ENCODE results near the gene AQP2. TPM values are rescaled to one million over a fixed set of nuclear protein-coding genes. Genes with fewer than 3 reads are reported as not detected.

The AQP2 gene
- total RNA-seq, 1 donor from 2014 or later, result not detected

DNA sequence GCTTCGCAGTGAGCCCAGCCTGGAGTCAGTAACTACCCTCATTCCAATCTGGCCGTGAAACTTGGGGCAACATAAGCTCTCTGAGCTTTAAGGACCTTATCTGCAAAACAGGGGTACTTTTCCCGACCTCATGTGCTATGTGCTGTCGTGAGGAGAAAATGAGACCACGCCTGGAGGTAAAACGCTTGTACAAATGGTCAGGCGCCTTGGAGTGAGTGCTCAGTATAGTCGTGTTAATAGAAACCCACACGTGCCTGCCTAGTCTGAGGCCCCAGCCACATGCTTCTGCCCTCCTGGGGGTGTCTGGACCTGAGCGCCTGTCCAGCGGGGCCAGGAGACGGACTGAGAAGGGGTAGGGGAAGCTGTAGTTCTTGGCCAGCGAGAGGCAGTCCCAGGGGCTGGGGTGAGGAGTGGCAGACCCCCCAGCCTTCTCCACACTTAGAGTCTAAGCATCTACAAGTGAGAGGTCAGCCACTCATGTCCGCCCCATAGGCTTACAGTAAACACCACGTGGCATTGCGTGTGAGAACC is 16.0 kb downstream of the AQP2 start:
- Histone ChIP-seq H3K9me3 (no peaks in the 10 kb centered on the region), H3K4me1 (peaks cover 17% of the 10 kb centered on the region), H3K36me3 (no peaks in the 10 kb centered on the region), H3K27me3 (no peaks in the 10 kb centered on the region), H3K4me3 (no peak overlapping the region), H3K27ac (no peak overlapping the region)
- DNase-seq (ENCODE audit: extremely low spot score in 2 of 2), result no peak
- no peak for TF ChIP-seq POLR2A (IDR thresholded peaks at IDR 0.05)
- TF ChIP-seq POLR2AphosphoS5 (IDR thresholded peaks at IDR 0.05; ENCODE audit: insufficient read depth in 1 of 2, low read depth in 1 of 2), result no peak
- TF ChIP-seq, protein P1, sequence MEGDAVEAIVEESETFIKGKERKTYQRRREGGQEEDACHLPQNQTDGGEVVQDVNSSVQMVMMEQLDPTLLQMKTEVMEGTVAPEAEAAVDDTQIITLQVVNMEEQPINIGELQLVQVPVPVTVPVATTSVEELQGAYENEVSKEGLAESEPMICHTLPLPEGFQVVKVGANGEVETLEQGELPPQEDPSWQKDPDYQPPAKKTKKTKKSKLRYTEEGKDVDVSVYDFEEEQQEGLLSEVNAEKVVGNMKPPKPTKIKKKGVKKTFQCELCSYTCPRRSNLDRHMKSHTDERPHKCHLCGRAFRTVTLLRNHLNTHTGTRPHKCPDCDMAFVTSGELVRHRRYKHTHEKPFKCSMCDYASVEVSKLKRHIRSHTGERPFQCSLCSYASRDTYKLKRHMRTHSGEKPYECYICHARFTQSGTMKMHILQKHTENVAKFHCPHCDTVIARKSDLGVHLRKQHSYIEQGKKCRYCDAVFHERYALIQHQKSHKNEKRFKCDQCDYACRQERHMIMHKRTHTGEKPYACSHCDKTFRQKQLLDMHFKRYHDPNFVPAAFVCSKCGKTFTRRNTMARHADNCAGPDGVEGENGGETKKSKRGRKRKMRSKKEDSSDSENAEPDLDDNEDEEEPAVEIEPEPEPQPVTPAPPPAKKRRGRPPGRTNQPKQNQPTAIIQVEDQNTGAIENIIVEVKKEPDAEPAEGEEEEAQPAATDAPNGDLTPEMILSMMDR (IDR thresholded peaks at IDR 0.05), result no peak
- intact Hi-C loops (cut with DNase I), result loop anchor here (5.0 kb wide), 1 partner anchor 106 kb away; no protein-coding TSS in a partner anchor

DNA sequence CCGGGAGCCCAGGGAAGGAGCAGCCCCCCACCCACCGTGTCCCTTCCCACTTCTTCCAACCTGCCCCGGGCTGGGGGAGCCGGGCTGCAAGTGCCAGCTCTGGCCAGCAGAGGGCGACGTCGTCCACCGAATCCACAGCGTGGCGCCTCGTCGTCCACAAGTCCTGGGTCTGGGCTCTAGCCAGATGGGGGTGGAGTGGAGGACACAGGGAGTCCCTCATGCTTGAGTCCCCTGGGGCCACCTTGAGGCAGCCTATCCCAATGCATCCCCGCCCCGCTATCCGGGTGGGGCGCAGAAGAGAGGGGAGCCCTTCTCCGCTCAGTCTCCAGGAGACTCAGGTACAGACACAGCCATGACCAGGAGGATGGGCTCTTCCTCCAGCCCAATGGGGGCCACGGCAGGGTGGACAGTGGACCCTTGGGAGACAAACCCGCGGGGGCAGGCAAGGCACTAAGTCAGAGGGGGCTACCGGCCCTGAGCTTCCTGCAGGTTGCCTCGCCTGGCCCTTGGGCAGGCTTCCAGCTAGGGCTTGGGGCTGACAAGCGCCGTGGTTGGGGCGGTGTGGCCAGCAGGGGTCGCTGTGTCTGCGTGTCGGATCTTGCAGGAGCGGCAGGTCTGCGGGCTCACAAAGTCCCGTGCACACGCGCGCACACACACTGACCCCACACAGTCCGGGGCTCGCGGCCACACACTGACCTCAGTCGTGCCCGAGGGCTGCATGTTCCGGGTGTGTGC is 16.7 kb downstream of the AQP2 start:
- Histone ChIP-seq H3K36me3 (no peaks in the 10 kb centered on the region), H3K27ac (no peak overlapping the region), H3K27me3 (no peaks in the 10 kb centered on the region), H3K9me3 (no peaks in the 10 kb centered on the region), H3K4me1 (peaks cover 17% of the 10 kb centered on the region), H3K4me3 (peak overlapping the region; percentile 35 to 42)
- no peak for DNase-seq (ENCODE audit: extremely low spot score in 2 of 2)
- TF ChIP-seq, protein P1 (IDR thresholded peaks at IDR 0.05), result peak; percentile 89 to 95 (median 95)
- no peak for TF ChIP-seq POLR2A (IDR thresholded peaks at IDR 0.05)
- TF ChIP-seq POLR2AphosphoS5 (IDR thresholded peaks at IDR 0.05; ENCODE audit: insufficient read depth in 1 of 2, low read depth in 1 of 2), result peak in 1 of 2 donors; percentile 60
- intact Hi-C loops (cut with DNase I), result loop anchor here (5.0 kb wide), 1 partner anchor 105 kb away; no protein-coding TSS in a partner anchor

DNA sequence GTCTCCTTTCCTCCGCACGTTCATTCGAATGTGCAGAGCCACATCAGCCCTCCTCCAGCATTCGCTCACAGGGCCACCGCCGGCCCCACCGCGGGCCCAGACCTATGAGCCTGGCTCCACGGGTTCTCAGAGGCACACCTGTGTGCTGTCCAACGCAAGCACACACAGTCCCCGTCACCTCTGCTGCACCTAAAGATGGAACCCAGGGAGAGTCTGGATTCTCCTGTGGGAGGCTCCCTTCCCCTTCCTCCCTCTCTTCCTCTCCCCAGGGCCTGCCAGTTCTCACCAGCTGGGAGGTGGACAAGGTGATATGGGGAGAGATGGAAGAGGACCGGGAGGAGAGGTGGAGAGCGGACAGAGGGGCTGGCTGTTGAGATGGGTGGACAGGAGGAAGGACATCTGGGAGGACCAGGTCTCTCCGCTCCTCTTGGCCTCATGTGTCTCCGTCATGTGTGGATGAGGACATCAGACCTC is 17.3 kb downstream of the AQP2 start:
- Histone ChIP-seq H3K27me3 (no peaks in the 10 kb centered on the region), H3K36me3 (no peaks in the 10 kb centered on the region), H3K9me3 (no peaks in the 10 kb centered on the region), H3K27ac (no peak overlapping the region), H3K4me1 (peaks cover 15% of the 10 kb centered on the region), H3K4me3 (peak overlapping the region; percentile 35 to 42)
- TF ChIP-seq POLR2A (IDR thresholded peaks at IDR 0.05), result no peak
- TF ChIP-seq, protein P1 (IDR thresholded peaks at IDR 0.05), result no peak
- intact Hi-C loops (cut with DNase I), result loop anchor here (5.0 kb wide), 1 partner anchor 104 kb away; no protein-coding TSS in a partner anchor
- no peak for DNase-seq (ENCODE audit: extremely low spot score in 2 of 2)

DNA sequence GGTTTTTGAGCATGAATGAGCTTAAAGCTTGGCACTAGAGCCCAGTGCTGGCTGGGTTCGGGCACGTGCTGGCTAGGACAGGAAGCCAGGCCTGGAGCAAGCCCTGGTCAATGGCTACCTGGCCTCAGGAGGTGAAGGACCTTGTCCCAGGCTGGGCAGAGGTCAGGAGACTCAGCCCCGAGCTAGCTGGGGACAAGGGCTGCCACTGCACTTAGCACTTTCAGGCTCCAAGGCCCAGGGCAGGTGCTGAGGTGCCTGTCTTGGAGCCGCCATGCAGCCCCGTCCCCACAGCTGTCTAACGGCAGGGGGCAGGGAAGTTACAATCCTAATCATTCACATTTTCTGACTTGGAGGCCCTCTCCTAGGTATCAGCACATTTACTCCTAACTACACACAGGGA is 17.9 kb downstream of the AQP2 start:
- no peaks in the 10 kb centered on the region for H3K9me3 ChIP-seq
- H3K4me1 ChIP-seq, result peaks cover 10% of the 10 kb centered on the region
- no peaks in the 10 kb centered on the region for H3K36me3 ChIP-seq
- no peak overlapping the region for H3K4me3 ChIP-seq
- H3K27ac ChIP-seq, result no peak overlapping the region
- DNase-seq (ENCODE audit: extremely low spot score in 2 of 2), result no peak
- TF ChIP-seq POLR2A (IDR thresholded peaks at IDR 0.05) (no peak), POLR2AphosphoS5 (IDR thresholded peaks at IDR 0.05; ENCODE audit: insufficient read depth in 1 of 2, low read depth in 1 of 2) (no peak)
- TF ChIP-seq, protein P1 (IDR thresholded peaks at IDR 0.05), result no peak
- H3K27me3 ChIP-seq, result no peaks in the 10 kb centered on the region
- intact Hi-C loops (cut with DNase I), result loop anchor here (5.0 kb wide), 1 partner anchor 104 kb away; no protein-coding TSS in a partner anchor

DNA sequence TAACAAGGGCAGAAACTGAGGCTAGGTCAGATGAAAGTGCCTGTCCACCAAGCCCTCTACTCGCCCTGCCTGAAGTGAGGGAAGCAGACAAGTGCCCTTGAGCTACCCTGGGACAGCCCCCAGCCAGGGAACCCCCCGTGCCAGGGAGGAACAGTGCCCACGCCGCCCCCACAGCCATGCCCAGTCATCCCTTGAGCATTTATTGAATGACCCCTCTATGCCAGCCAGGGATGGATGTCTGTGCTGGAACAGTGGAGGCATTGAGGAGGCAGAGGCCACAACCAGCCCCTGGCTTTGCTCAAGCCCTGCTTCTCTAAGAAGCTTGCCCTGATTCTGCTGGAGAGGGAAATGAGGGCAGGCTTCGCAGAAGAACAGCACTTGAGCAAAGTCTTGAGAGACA is 18.5 kb downstream of the AQP2 start:
- Histone ChIP-seq H3K27ac (no peak overlapping the region), H3K27me3 (no peaks in the 10 kb centered on the region), H3K36me3 (no peaks in the 10 kb centered on the region), H3K4me3 (no peak overlapping the region), H3K9me3 (no peaks in the 10 kb centered on the region), H3K4me1 (peaks cover 10% of the 10 kb centered on the region)
- DNase-seq (ENCODE audit: extremely low spot score in 2 of 2), result no peak
- intact Hi-C loops (cut with DNase I), result loop anchor here (5.0 kb wide), 1 partner anchor 103 kb away; no protein-coding TSS in a partner anchor
- TF ChIP-seq, protein P1 (IDR thresholded peaks at IDR 0.05), result no peak
- no peak for TF ChIP-seq POLR2A (IDR thresholded peaks at IDR 0.05)
